Mesenchymal stem cell (in vitro differentiated cells and primary cell): ENCODE measurements around the gene SATB2.

Source experiments
- DNase-seq: peaks from one replicate; pipeline ENCODE4 v3.0.0-alpha.2; 2013
- H2AFZ ChIP-seq: one replicate; pipeline ENCODE4 v1.6.1; 2013; ENCODE audit warnings: low read depth, mild to moderate bottlenecking, control low read depth, inconsistent platforms, low read length, moderate library complexity
- H2AK5ac ChIP-seq: 2 replicates; pipeline ENCODE4 v1.6.1; 2013; ENCODE audit warnings: low read length, moderate library complexity, mild to moderate bottlenecking, inconsistent platforms; ENCODE audit not compliant: severe bottlenecking
- H2BK120ac ChIP-seq: one replicate; pipeline ENCODE4 v1.6.1; 2013; ENCODE audit warnings: low read depth, mild to moderate bottlenecking, inconsistent platforms, low read length, moderate library complexity
- H2BK12ac ChIP-seq, 2 experiments: one replicate each; pipeline ENCODE4 v1.6.1; 2013; ENCODE audit warnings: inconsistent platforms in 2 of 2, low read length in 2 of 2, mild to moderate bottlenecking in 2 of 2, moderate library complexity in 2 of 2, control low read depth in 1 of 2
- H2BK15ac ChIP-seq: one replicate; pipeline ENCODE4 v1.6.1; 2013; ENCODE audit warnings: mild to moderate bottlenecking, low read depth, inconsistent platforms; ENCODE audit not compliant: poor library complexity, severe bottlenecking
- H2BK5ac ChIP-seq: 2 replicates; pipeline ENCODE4 v1.6.1; 2013; ENCODE audit warnings: low read depth, mild to moderate bottlenecking, low read length, control low read depth, inconsistent platforms; ENCODE audit not compliant: poor library complexity, severe bottlenecking
- H3K14ac ChIP-seq, 2 experiments: one replicate each; pipeline ENCODE4 v1.6.1; 2013; ENCODE audit warnings: inconsistent platforms in 2 of 2, low read length in 2 of 2, control low read depth in 1 of 2, mild to moderate bottlenecking in 1 of 2, moderate library complexity in 1 of 2
- H3K18ac ChIP-seq, 2 experiments: one replicate each; pipeline ENCODE4 v1.6.1; 2013; ENCODE audit warnings: inconsistent platforms in 2 of 2, low read length in 2 of 2, control low read depth in 1 of 2, low read depth in 1 of 2, mild to moderate bottlenecking in 1 of 2
- H3K23ac ChIP-seq, 2 experiments: one replicate each; pipeline ENCODE4 v1.6.1; 2013; ENCODE audit warnings: inconsistent platforms in 2 of 2, low read length in 2 of 2, mild to moderate bottlenecking in 2 of 2, moderate library complexity in 2 of 2, control low read depth in 1 of 2
- H3K27ac ChIP-seq: 2 replicates; pipeline ENCODE4 v1.5.1; 2013; ENCODE audit warnings: mild to moderate bottlenecking, moderate library complexity, low read length, control low read depth, inconsistent platforms; ENCODE audit not compliant: poor library complexity, severe bottlenecking
- H3K27me3 ChIP-seq, 2 experiments: 2 replicates each; pipeline versions ENCODE4 v1.6.1 to v1.7.0; 2013; ENCODE audit warnings: low read length in 2 of 2, mild to moderate bottlenecking in 2 of 2, moderate library complexity in 2 of 2, control low read depth in 1 of 2, inconsistent platforms in 1 of 2; ENCODE audit not compliant: control insufficient read depth in 1 of 2, insufficient read depth in 1 of 2
- H3K36me3 ChIP-seq, 2 experiments: 2 replicates each; pipeline versions ENCODE4 v1.6.1 to v1.7.0; 2013; ENCODE audit warnings: low read length in 2 of 2, control low read depth in 1 of 2, inconsistent platforms in 1 of 2, low read depth in 1 of 2, mild to moderate bottlenecking in 1 of 2; ENCODE audit not compliant: insufficient read depth in 2 of 2, control insufficient read depth in 1 of 2
- H3K4ac ChIP-seq, 2 experiments: one replicate each; pipeline ENCODE4 v1.6.1; 2013; ENCODE audit warnings: inconsistent platforms in 2 of 2, low read length in 2 of 2, mild to moderate bottlenecking in 2 of 2, moderate library complexity in 2 of 2, control low read depth in 1 of 2, low read depth in 1 of 2
- H3K4me1 ChIP-seq: 2 replicates; pipeline ENCODE4 v1.6.1; 2013; ENCODE audit warnings: low read depth, low read length, control low read depth; ENCODE audit not compliant: control insufficient read depth, insufficient read depth
- H3K4me2 ChIP-seq: 2 replicates; pipeline ENCODE4 v1.6.1; 2013; ENCODE audit warnings: low read length, mild to moderate bottlenecking, inconsistent platforms; ENCODE audit not compliant: poor library complexity, severe bottlenecking
- H3K4me3 ChIP-seq, 2 experiments: 2 replicates each; pipeline versions ENCODE4 v1.5.1 to v1.7.0; 2013; ENCODE audit warnings: low read length in 2 of 2, mild to moderate bottlenecking in 2 of 2, control low read depth in 1 of 2, low read depth in 1 of 2; ENCODE audit not compliant: insufficient read depth in 1 of 2
- H3K79me1 ChIP-seq: replicated peaks from 2 replicates; pipeline ENCODE4 v1.6.1; 2013; ENCODE audit warnings: mild to moderate bottlenecking, control low read depth, low read length, inconsistent platforms; ENCODE audit not compliant: poor library complexity, severe bottlenecking
- H3K9ac ChIP-seq: 2 replicates; pipeline ENCODE4 v1.7.0; 2013; ENCODE audit warnings: mild to moderate bottlenecking, low read length, moderate library complexity
- H3K9me3 ChIP-seq: 2 replicates; pipeline ENCODE4 v1.7.0; 2013; ENCODE audit warnings: mild to moderate bottlenecking, low read length; ENCODE audit not compliant: control insufficient read depth
- H4K8ac ChIP-seq: one replicate; pipeline ENCODE4 v1.6.1; 2013; ENCODE audit warnings: inconsistent platforms, mild to moderate bottlenecking, low read length, moderate library complexity
- H4K91ac ChIP-seq: one replicate; pipeline ENCODE4 v1.6.1; 2013; ENCODE audit warnings: mild to moderate bottlenecking, low read length, inconsistent platforms
- WGBS: methylation state at CpG from one replicate; pipeline ENCODE4 v1.1.7; 2013; ENCODE audit warnings: mixed read lengths; 5-methylcytosine and 5-hydroxymethylcytosine counted together

SATB2 gene

DNA sequence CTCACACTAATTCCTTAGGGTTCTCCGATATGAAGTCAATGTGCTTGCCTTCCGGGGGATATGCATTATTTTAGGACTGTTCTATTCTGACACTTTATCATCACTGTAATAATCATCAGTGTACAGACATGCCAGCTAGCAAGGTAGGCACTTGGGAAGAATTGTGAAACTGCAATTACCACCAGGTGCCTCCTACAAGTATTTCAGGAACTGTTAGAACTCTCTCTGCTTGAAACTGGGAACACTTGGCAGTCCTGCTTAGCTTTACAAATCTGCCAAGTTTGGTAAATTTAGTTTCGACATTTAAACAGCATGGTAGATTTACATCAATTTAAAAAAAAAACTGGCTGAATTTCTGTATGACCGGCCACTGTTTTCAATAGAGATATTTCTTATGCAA is 128.7 kb downstream of the SATB2 start:
- no peaks in the 10 kb centered on the region for H3K9me3 ChIP-seq
- no peaks in the 10 kb centered on the region for H3K4me1 ChIP-seq
- H3K23ac ChIP-seq = no peak overlapping the region
- no peak overlapping the region for H2BK5ac ChIP-seq
- no peak overlapping the region for H2BK120ac ChIP-seq
- H3K18ac ChIP-seq = no peak overlapping the region
- H2BK12ac ChIP-seq = no peak overlapping the region
- WGBS = 100% methylated on average over 4 of the region's 4 CpGs
- no peak overlapping the region for H3K4me3 ChIP-seq
- no peak overlapping the region for H3K4ac ChIP-seq
- no peak overlapping the region for H2AK5ac ChIP-seq
- H2BK15ac ChIP-seq = no peak overlapping the region
- no peaks in the 10 kb centered on the region for H3K27me3 ChIP-seq
- DNase-seq = no peak
- H4K91ac ChIP-seq = no peak overlapping the region
- no peak overlapping the region for H2AFZ ChIP-seq
- H3K9ac ChIP-seq = no peak overlapping the region
- H3K14ac ChIP-seq = no peak overlapping the region
- H4K8ac ChIP-seq = no peak overlapping the region
- H3K36me3 ChIP-seq = peaks cover 0 to 48% of the 10 kb centered on the region in 2 experiments
- H3K79me1 ChIP-seq = no peaks in the 10 kb centered on the region
- H3K27ac ChIP-seq = no peak overlapping the region
- H3K4me2 ChIP-seq = no peak overlapping the region

DNA sequence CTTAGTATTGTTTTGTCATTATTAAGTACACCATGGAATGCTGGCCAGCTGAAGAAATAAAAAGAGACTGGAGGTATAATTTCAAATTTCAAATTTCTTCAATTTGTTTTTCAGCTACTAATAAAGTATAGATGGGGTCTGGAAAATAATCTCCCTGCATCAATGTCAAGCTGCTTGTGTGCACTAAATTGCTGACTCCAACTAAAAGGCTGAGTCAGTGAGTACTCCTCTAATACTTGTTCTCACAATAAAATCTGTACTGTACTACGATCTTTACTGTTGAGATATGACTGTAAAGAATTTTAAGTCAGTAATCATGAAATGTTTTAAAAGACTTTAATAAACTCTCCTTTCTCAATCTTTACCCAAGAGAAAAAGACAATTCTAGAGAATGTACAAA is 131.9 kb downstream of the SATB2 start:
- Histone ChIP-seq H3K4me2 (no peak overlapping the region), H3K9ac (no peak overlapping the region), H3K4ac (no peak overlapping the region), H2BK120ac (no peak overlapping the region), H3K36me3 (peaks cover 0 to 73% of the 10 kb centered on the region in 2 experiments), H3K18ac (no peak overlapping the region), H3K4me1 (no peaks in the 10 kb centered on the region), H3K4me3 (no peak overlapping the region), H2BK5ac (no peak overlapping the region), H3K27ac (no peak overlapping the region), H4K8ac (no peak overlapping the region), H3K14ac (no peak overlapping the region), H2AK5ac (no peak overlapping the region), H4K91ac (no peak overlapping the region), H3K27me3 (no peaks in the 10 kb centered on the region), H2BK15ac (no peak overlapping the region), H2AFZ (no peak overlapping the region), H3K23ac (no peak overlapping the region), H2BK12ac (no peak overlapping the region), H3K9me3 (no peaks in the 10 kb centered on the region), H3K79me1 (no peaks in the 10 kb centered on the region)
- DNase-seq = no peak
- no CpG with 5 or more reads among the region's 1 CpG for WGBS

DNA sequence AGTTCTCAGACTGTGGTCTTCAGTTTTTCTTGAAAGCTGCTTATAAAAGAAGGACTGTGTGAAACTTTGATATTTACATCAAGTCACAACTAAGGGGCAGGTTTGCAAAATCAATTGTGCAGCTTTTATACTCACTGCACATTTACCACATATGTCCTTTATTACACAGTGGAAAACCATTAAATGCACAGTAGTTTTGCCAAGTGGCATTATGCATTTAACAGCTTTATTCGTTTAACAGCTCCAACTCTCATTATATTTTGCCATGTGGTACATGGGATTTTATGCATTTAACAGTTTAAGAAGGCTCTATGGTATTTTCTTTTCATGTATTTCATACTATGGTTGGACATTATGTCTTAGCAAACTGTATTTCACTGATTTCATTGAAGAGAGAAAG is 135.6 kb downstream of the SATB2 start:
- H3K27ac ChIP-seq = no peak overlapping the region
- no peak overlapping the region for H2BK15ac ChIP-seq
- peaks cover 0 to 79% of the 10 kb centered on the region in 2 experiments for H3K36me3 ChIP-seq
- H3K9me3 ChIP-seq = no peaks in the 10 kb centered on the region
- no peak overlapping the region for H4K91ac ChIP-seq
- no peak overlapping the region for H2AFZ ChIP-seq
- no peak overlapping the region for H2BK5ac ChIP-seq
- no peak overlapping the region for H3K9ac ChIP-seq
- no peak overlapping the region for H4K8ac ChIP-seq
- DNase-seq = no peak
- H3K27me3 ChIP-seq = no peaks in the 10 kb centered on the region
- H3K4me3 ChIP-seq = no peak overlapping the region
- WGBS = no CpG with 5 or more reads among the region's 1 CpG
- H3K23ac ChIP-seq = no peak overlapping the region
- H3K4me1 ChIP-seq = no peaks in the 10 kb centered on the region
- no peak overlapping the region for H3K18ac ChIP-seq
- no peak overlapping the region for H3K4me2 ChIP-seq
- H3K14ac ChIP-seq = no peak overlapping the region
- H3K79me1 ChIP-seq = no peaks in the 10 kb centered on the region
- no peak overlapping the region for H2BK120ac ChIP-seq
- H2BK12ac ChIP-seq = no peak overlapping the region
- H2AK5ac ChIP-seq = no peak overlapping the region
- H3K4ac ChIP-seq = no peak overlapping the region

DNA sequence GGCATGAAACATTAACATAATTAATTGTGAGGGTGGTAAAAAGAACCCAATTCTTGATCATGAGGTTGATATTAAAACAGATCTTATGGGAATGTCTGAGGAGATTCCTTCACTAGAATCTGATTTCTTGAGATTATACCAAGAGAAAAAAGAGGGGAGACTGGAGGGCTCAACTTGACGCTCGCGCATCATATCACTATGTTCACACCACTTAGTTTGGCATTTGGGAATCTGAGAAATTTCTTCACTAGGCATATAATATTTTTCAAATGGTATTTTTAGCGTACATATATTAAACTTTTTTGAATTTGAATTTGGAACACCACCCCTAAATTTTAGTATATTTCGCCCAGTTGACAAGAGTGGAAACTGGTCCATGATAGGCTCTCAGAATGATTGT is 140.1 kb downstream of the SATB2 start:
- Histone ChIP-seq H2BK120ac (no peak overlapping the region), H3K14ac (no peak overlapping the region), H4K8ac (no peak overlapping the region), H2BK5ac (no peak overlapping the region), H3K27me3 (no peaks in the 10 kb centered on the region), H3K79me1 (no peaks in the 10 kb centered on the region), H3K23ac (no peak overlapping the region), H2AK5ac (no peak overlapping the region), H2BK12ac (no peak overlapping the region), H3K4ac (no peak overlapping the region), H3K4me3 (no peak overlapping the region), H3K9me3 (no peaks in the 10 kb centered on the region), H3K18ac (no peak overlapping the region), H3K9ac (no peak overlapping the region), H2BK15ac (no peak overlapping the region), H3K4me1 (no peaks in the 10 kb centered on the region), H3K4me2 (no peak overlapping the region), H2AFZ (no peak overlapping the region), H4K91ac (no peak overlapping the region), H3K27ac (no peak overlapping the region), H3K36me3 (peaks cover 0 to 55% of the 10 kb centered on the region in 2 experiments)
- DNase-seq = no peak
- WGBS = 86% methylated on average over 1 of the region's 5 CpGs
